A549 (cell line): ENCODE results near the gene ATP5PB. TPM values are rescaled to one million over a fixed set of nuclear protein-coding genes. Genes with fewer than 3 reads are reported as not detected.

Source experiments
- ATAC-seq, 2 experiments: fragments of 200-7000 bp in 1 of 2; fragments of >200 bp in 1 of 2; cut with Nextera tagmentation in 1 of 2; cut with Tn5 transposase in 1 of 2; 3 replicates each; pipeline versions ENCODE4 v1.8.0 to v1.9.1; 2018 to 2020; ENCODE audit warnings: mild to moderate bottlenecking in 1 of 2, moderate library complexity in 1 of 2
- CTCF ChIA-PET: fragments of 300-600 bp; sonication (Branson Sonifier 250); formaldehyde crosslinking; extraction: SDS; loops from one replicate; lab custom pipeline; 2021; ENCODE audit warnings: antibody characterized with exemption, inconsistent platforms; lab: Yijun Ruan, JAX
- POLR2A ChIA-PET: fragments of 350-600 bp; formaldehyde crosslinking; extraction: SDS; loops from one replicate; lab custom pipeline; 2021; ENCODE audit warnings: antibody characterized with exemption, inconsistent platforms; lab: Yijun Ruan, JAX
- DNase-seq, 2 experiments: peaks; one replicate each; pipeline versions ENCODE4 v3.0.0 to v3.0.0-alpha.2; 2011 to 2016; ENCODE audit warnings: low read depth in 1 of 2, low spot score in 1 of 2
- FAIRE-seq: peaks from 2 replicates; lab custom pipeline; 2011; peaks lifted over from hg19 to GRCh38; lab: Jason Lieb, UNC
- H3K27ac ChIP-seq, 2 experiments: fragments of >200 bp; sonication (Bioruptor Twin); formaldehyde crosslinking; 3 replicates each; pipeline ENCODE4 v1.5.1; 2016 to 2017
- H3K4me1 ChIP-seq: fragments of >200 bp; sonication (Bioruptor Twin); formaldehyde crosslinking; 3 replicates; pipeline ENCODE4 v1.6.1; 2016
- H3K4me2 ChIP-seq: fragments of >200 bp; sonication (Bioruptor Twin); formaldehyde crosslinking; 3 replicates; pipeline ENCODE4 v1.6.1; 2016
- H3K4me3 ChIP-seq: fragments of >200 bp; sonication (Bioruptor Twin); formaldehyde crosslinking; 3 replicates; pipeline ENCODE4 v1.5.1; 2016
- H3K9me3 ChIP-seq: fragments of >200 bp; sonication (Bioruptor Twin); formaldehyde crosslinking; 3 replicates; pipeline ENCODE4 v1.6.1; 2016
- BHLHE40 ChIP-seq: IDR thresholded peaks from 2 replicates; pipeline ENCODE4 v1.6.1; 2012; ENCODE audit warnings: low read depth, low read length, inconsistent platforms
- CBX8 ChIP-seq: fragments of 200-600 bp; sonication (generic); IDR thresholded peaks from 2 replicates; pipeline ENCODE4 v1.6.1; 2016
- CEBPB ChIP-seq, 2 experiments: fragments of >200 bp in 1 of 2; sonication (Bioruptor Twin) in 1 of 2; formaldehyde crosslinking in 1 of 2; IDR thresholded peaks; 2 replicates each; pipeline ENCODE4 v1.6.1; 2012 to 2016
- EHMT2 ChIP-seq: fragments of 200-600 bp; sonication (generic); IDR thresholded peaks from 2 replicates; pipeline ENCODE4 v1.6.1; 2016; ENCODE audit warnings: antibody characterized with exemption, low read depth, mild to moderate bottlenecking, moderate library complexity
- ELK1 ChIP-seq: fragments of 150-350 bp; IDR thresholded peaks from 2 replicates; pipeline ENCODE4 v1.6.1; 2014; ENCODE audit warnings: low read depth, mild to moderate bottlenecking, low read length
- EP300 ChIP-seq, 2 experiments: fragments of >200 bp; sonication (Bioruptor Twin); formaldehyde crosslinking; IDR thresholded peaks; 2 replicates in 1 of 2; 3 replicates in 1 of 2; pipeline ENCODE4 v1.6.1; 2016 to 2017
- ESRRA ChIP-seq: fragments of 150-350 bp; IDR thresholded peaks from 2 replicates; pipeline ENCODE4 v1.6.1; 2014; ENCODE audit warnings: mild to moderate bottlenecking, low read length, borderline replicate concordance
- HEYL ChIP-seq: fragments of 250-450 bp; sonication (Bioruptor Pico); IDR thresholded peaks from 2 replicates; pipeline ENCODE4 v1.8.0; 2021; ENCODE audit warnings: mild to moderate bottlenecking, moderate library complexity
- HOXB5 ChIP-seq: fragments of 250-450 bp; sonication (Bioruptor Pico); IDR thresholded peaks from 2 replicates; pipeline ENCODE4 v1.5.0; 2020; ENCODE audit warnings: mild to moderate bottlenecking, moderate library complexity
- MYC ChIP-seq: IDR thresholded peaks from 2 replicates; pipeline ENCODE4 v1.6.1; 2012; ENCODE audit warnings: mild to moderate bottlenecking, inconsistent platforms, low read length, improper control_type of control experiment, borderline replicate concordance
- NR3C1 ChIP-seq: fragments of >200 bp; sonication (Bioruptor Twin); formaldehyde crosslinking; IDR thresholded peaks from 3 replicates; pipeline ENCODE4 v1.6.1; 2017
- PHF8 ChIP-seq: fragments of 200-600 bp; sonication (generic); IDR thresholded peaks from 2 replicates; pipeline ENCODE4 v1.6.1; 2016; ENCODE audit warnings: low read depth, mild to moderate bottlenecking, antibody characterized with exemption, moderate library complexity, borderline replicate concordance
- RAD21 ChIP-seq, 2 experiments: fragments of >200 bp in 1 of 2; sonication (Bioruptor Twin) in 1 of 2; formaldehyde crosslinking in 1 of 2; IDR thresholded peaks in 1 of 2; conservative IDR thresholded peaks in 1 of 2; 2 replicates in 1 of 2; 3 replicates in 1 of 2; pipeline ENCODE4 v1.6.1; 2012 to 2018; ENCODE audit warnings: inconsistent platforms in 1 of 2
- RFX5 ChIP-seq: fragments of 450-650 bp; IDR thresholded peaks from 2 replicates; pipeline ENCODE4 v1.7.1; 2014; ENCODE audit warnings: antibody characterized with exemption, mild to moderate bottlenecking, moderate library complexity
- RNF2 ChIP-seq: fragments of 200-600 bp; sonication (generic); IDR thresholded peaks from 2 replicates; pipeline ENCODE4 v1.6.1; 2016; ENCODE audit warnings: low read depth, mild to moderate bottlenecking, antibody characterized with exemption, moderate library complexity, borderline replicate concordance
- SREBF2 ChIP-seq: fragments of 450-650 bp; IDR thresholded peaks from 2 replicates; pipeline ENCODE4 v1.6.1; 2014; ENCODE audit warnings: mild to moderate bottlenecking, moderate library complexity
- TFCP2L1 ChIP-seq: fragments of 250-450 bp; sonication (Bioruptor Pico); IDR thresholded peaks from 2 replicates; pipeline ENCODE4 v1.5.0; 2021; ENCODE audit warnings: mild to moderate bottlenecking
- USF2 ChIP-seq: fragments of 450-650 bp; IDR thresholded peaks from 2 replicates; pipeline ENCODE4 v1.6.1; 2014; ENCODE audit warnings: antibody characterized with exemption
- ZC3H11A ChIP-seq: fragments of 450-650 bp; IDR thresholded peaks from 2 replicates; pipeline ENCODE4 v1.6.1; 2014; ENCODE audit warnings: antibody characterized with exemption, mild to moderate bottlenecking
- WGBS: methylation state at CpG from one replicate; pipeline ENCODE4 v1.1.6; 2017; ENCODE audit errors: missing lambda C conversion rate; 5-methylcytosine and 5-hydroxymethylcytosine counted together
- polyA plus RNA-seq, 4 experiments: library from polyadenylated mRNA; depleted of rRNA in 3 of 4; stranded (reverse); fragments of >200 nt; fragmentation: RNase III in 1 of 4; extraction: RNeasy Plus Mini Kit Qiagen cat#74134 plus additional on column Dnase treatment in 1 of 4; gene quantifications; 2 replicates in 3 of 4; 3 replicates in 1 of 4; pipeline ENCODE4 v1.2.3, GENCODE V29; 2011 to 2017
- TF ChIP-seq, protein P1 (sequence below): fragments of >200 bp; sonication (Bioruptor Twin); formaldehyde crosslinking; IDR thresholded peaks from 2 replicates; pipeline ENCODE4 v1.6.1; 2016
- TF ChIP-seq, protein P2 (sequence below): IDR thresholded peaks from 2 replicates; pipeline ENCODE4 v1.6.1; 2012; ENCODE audit warnings: low read depth, borderline replicate concordance
- TF ChIP-seq, protein P3 (sequence below): IDR thresholded peaks from 2 replicates; pipeline ENCODE4 v1.6.1; 2012

The ATP5PB gene
- polyA plus RNA-seq, 2 of the 4 experiments (the other 2 are of a cell fraction): 275 to 300 TPM

GRCh38 chr1:111442457-111442856, 6.8 kb upstream of the ATP5PB start:
- Histone ChIP-seq H3K4me3 (no peak overlapping the region), H3K9me3 (no peaks in the 10 kb centered on the region), H3K4me2 (no peak overlapping the region), H3K4me1 (peaks cover 7% of the 10 kb centered on the region)
- 87% methylated on average over 4 of the region's 4 CpGs for WGBS
- ATAC-seq (no peak), FAIRE-seq (no peak)
- POLR2A ChIA-PET: no interaction called here
- no peak for TF ChIP-seq ZC3H11A
- TF ChIP-seq, all 56 proteins: peak for 0
- CTCF ChIA-PET: interaction anchor here (0.6 to 2.0 kb wide), 4 partner anchors 10 to 91 kb away, joined by 3 to 4 read pairs (median 3); partner anchors contain the start of gene OVGP1
- DNase-seq: no peak
- H3K27ac ChIP-seq: no peak overlapping the region

- no peak for FAIRE-seq
- CTCF ChIA-PET: interaction anchor here (2.0 kb wide), 1 partner anchor 17 kb away, joined by 4 read pairs; the partner anchor contains the start of gene OVGP1
These were observed 5.2 kb upstream of the ATP5PB start for GRCh38 chr1:111444031-111444430.

DNA sequence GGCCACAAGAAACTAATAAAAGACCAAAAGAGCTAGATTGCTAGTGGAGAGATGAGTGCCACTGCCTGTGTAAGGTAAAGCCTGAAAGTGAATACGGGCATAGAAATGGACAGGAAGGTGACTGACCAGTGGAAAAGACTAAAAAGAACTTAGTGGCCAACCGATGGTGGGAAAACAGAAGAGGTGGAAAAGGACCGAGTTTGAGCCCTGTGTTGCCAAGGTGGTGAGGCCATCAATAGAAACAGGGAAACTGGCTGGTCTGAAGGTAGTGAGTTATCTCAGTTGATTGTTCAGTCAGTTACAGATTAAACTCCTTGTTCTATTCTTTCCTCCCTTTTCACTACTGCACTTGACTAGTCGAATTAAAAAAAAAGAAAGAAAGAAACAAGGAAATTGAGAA, 2.7 kb upstream of the ATP5PB start:
- Histone ChIP-seq H3K4me2 (peak overlapping the region; percentile 92), H3K4me3 (no peak overlapping the region), H3K27ac (no peak overlapping the region), H3K9me3 (no peaks in the 10 kb centered on the region), H3K4me1 (peaks cover 23% of the 10 kb centered on the region)
- WGBS: 81% methylated on average over 4 of the region's 4 CpGs
- CTCF ChIA-PET: no interaction called here
- FAIRE-seq (no peak), ATAC-seq (no peak), DNase-seq (no peak)
- POLR2A ChIA-PET: no interaction called here
- TF ChIP-seq HOXB5: no peak
- TF ChIP-seq, protein P1, sequence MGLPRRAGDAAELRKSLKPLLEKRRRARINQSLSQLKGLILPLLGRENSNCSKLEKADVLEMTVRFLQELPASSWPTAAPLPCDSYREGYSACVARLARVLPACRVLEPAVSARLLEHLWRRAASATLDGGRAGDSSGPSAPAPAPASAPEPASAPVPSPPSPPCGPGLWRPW: no peak
- TF ChIP-seq CEBPB (IDR thresholded peaks at IDR 0.05): no peak

More at GRCh38 chr1:111444031-111444430, 5.2 kb upstream of the ATP5PB start:
- no peak for DNase-seq
- Histone ChIP-seq H3K27ac (no peak overlapping the region), H3K4me2 (no peak overlapping the region), H3K9me3 (no peaks in the 10 kb centered on the region), H3K4me1 (peaks cover 12% of the 10 kb centered on the region)
- no peak for ATAC-seq
- POLR2A ChIA-PET: no interaction called here
- 86% methylated on average over 3 of the region's 3 CpGs for WGBS
- TF ChIP-seq HOXB5 (no peak), TFCP2L1 (no peak), RNF2 (no peak), RAD21 (conservative IDR thresholded peaks at IDR 0.05 in 1 of 2, IDR thresholded peaks at IDR 0.05 in 1 of 2) (no peak), CEBPB (IDR thresholded peaks at IDR 0.05) (no peak), NR3C1 (no peak), EHMT2 (no peak)
- TF ChIP-seq, all 56 proteins: peak for 0
- H3K4me3 ChIP-seq: no peak overlapping the region

DNA sequence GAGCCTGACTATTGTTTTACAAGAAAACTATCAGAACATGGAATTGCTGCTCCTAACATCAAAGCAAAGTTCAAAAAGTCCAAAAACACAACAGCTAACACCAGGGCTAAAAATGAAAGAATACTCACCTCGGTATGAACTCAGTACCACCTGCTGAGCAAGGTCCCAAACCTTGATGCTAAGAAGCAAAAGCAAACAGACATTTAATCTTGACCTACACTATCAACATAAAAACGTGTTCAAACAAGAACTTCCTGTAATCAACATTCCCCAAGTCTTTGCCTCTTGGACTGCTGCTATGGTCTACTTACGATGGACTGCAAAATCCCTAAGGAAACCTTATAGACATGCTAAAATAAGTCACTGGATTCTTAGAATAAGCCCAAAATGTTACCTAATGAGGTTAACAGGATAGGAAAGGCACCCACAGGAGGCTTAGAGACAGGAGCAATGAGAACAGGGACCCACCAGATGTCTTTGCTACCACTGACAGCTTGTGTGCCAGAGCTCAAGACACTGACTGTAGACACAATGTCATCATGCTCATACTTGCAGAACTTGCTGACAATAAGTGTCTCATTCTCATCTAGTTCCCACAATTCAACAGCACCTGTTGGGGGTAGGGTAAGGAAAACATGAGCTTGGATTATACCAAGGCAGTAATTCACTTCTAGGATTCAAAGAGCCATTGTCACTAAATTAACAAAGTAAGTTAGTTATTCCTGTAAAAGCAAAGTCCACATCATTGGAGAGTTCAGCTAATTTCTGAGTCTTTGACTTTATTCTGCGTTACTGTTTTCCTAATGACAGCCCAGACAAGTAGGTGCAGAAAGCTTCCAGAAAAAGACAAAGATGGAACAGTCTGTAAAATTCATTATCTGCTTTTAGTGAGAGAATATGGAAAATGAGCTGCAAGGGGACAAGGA, 2.0 kb upstream of the ATP5PB start:
- Histone ChIP-seq H3K4me2 (peak overlapping the region; percentile 92), H3K4me3 (peak overlapping the region; percentile 88), H3K27ac (no peak overlapping the region), H3K4me1 (peaks cover 23% of the 10 kb centered on the region), H3K9me3 (no peaks in the 10 kb centered on the region)
- WGBS: 50% methylated on average over 4 of the region's 4 CpGs
- FAIRE-seq (no peak), DNase-seq (no peak), ATAC-seq (no peak)
- CTCF ChIA-PET: interaction anchor here (1.5 kb wide), 1 partner anchor 8 kb away, joined by 6 read pairs; no protein-coding TSS in a partner anchor
- POLR2A ChIA-PET: no interaction called here
- no peak for TF ChIP-seq NR3C1
- no peak for TF ChIP-seq CBX8
- no peak for TF ChIP-seq SREBF2
- TF ChIP-seq MYC: no peak

DNA sequence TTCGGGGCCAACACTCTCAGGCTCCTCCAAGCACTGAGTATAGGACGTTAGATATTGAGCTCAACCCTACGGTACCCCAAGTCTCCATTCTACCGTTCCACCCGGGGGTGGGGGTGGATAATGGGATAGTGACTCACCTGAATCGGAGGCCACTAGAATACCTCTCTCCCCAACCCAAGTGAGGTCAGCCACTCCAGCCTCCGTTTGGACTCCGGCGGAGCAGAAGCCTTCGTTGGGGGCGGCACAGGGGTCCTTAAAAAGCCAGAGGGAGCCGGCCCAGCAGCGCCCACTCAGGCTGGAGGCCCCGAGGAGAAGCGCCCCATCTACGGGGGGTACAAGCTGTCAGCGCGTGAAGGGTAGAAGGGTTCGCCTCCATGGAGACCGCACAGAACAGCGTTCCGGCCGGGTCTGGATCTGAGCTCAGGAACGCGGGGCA, 764 bp upstream of the ATP5PB start:
- ATAC-seq: peak; percentile 17 to 32; a peak in 5 of 6 replicates
- Histone ChIP-seq H3K4me2 (peak overlapping the region; percentile 92), H3K4me1 (peaks cover 23% of the 10 kb centered on the region), H3K9me3 (no peaks in the 10 kb centered on the region), H3K27ac (peak overlapping the region; percentile 90 to 96), H3K4me3 (peak overlapping the region; percentile 88)
- ChIA-PET POLR2A (interaction anchor here (0.9 kb wide), 1 partner anchor 11 kb away, joined by 3 read pairs; no protein-coding TSS in a partner anchor), CTCF (interaction anchor here (1.5 kb wide), 1 partner anchor 10 kb away, joined by 6 read pairs; no protein-coding TSS in a partner anchor)
- WGBS: 2% methylated on average over 16 of the region's 25 CpGs
- DNase-seq: peak in 1 of 2 experiments; percentile 19
- FAIRE-seq: no peak
- TF ChIP-seq HEYL (no peak), BHLHE40 (no peak), RFX5 (no peak), USF2 (no peak), ELK1 (no peak), SREBF2 (no peak), TFCP2L1 (no peak), EHMT2 (no peak), EP300 (IDR thresholded peaks at IDR 0.05) (no peak), PHF8 (no peak), ESRRA (no peak)
- TF ChIP-seq, protein P2, sequence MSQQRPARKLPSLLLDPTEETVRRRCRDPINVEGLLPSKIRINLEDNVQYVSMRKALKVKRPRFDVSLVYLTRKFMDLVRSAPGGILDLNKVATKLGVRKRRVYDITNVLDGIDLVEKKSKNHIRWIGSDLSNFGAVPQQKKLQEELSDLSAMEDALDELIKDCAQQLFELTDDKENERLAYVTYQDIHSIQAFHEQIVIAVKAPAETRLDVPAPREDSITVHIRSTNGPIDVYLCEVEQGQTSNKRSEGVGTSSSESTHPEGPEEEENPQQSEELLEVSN: no peak
- TF ChIP-seq, protein P3, sequence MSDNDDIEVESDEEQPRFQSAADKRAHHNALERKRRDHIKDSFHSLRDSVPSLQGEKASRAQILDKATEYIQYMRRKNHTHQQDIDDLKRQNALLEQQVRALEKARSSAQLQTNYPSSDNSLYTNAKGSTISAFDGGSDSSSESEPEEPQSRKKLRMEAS: no peak
